GM19239 (cell line): ENCODE results near the gene GNG2.

ENCODE experiments used
- DNase-seq: peaks from one replicate; pipeline ENCODE4 v3.0.0; 2011; ENCODE audit warnings: low spot score; ENCODE audit not compliant: insufficient read length
- FAIRE-seq: peaks from 2 replicates; lab custom pipeline; 2011; peaks lifted over from hg19 to GRCh38; lab: Jason Lieb, UNC

The GNG2 gene

GRCh38 chr14:51852541-51852940 lies 7.9 kb upstream of the GNG2 start:
- DNase-seq (no peak), FAIRE-seq (no peak)

- DNase-seq (no peak), FAIRE-seq (no peak)
These were observed 5.2 kb upstream of the GNG2 start for GRCh38 chr14:51855234-51855633.

- FAIRE-seq: no peak
- no peak for DNase-seq
These were observed 3.6 kb upstream of the GNG2 start for GRCh38 chr14:51856792-51857296.

GRCh38 chr14:51859131-51859530 lies 1.3 kb upstream of the GNG2 start:
- DNase-seq (no peak), FAIRE-seq (no peak)

- no peak for DNase-seq
- no peak for FAIRE-seq
These were observed 550 bp downstream of the GNG2 start for GRCh38 chr14:51860825-51861499.

- FAIRE-seq: peak; percentile 86
- DNase-seq: no peak
These were observed 1.9 kb downstream of the GNG2 start for GRCh38 chr14:51862176-51862796.

DNA sequence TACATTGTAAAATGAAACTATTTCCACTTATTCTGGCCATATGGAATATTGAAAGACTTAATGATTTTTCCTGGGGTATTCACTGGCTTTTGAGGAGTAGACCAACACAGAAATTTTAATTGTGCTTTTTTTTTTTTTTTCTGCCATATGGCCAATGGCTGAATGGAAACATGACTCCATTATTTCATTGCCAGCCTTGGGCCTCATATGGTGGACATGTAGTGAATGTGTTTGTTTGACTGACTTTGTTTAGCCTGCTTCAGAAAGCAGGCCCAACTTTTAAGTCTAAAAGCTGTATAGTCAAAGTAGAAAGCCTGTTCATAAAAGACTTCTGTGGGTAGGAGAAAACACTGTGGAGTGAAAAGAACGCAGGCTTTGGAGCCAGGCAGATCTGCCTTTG lies 2.4 kb downstream of the GNG2 start:
- DNase-seq: no peak
- no peak for FAIRE-seq

- FAIRE-seq: peak; percentile 97
These were observed 5.7 kb downstream of the GNG2 start for GRCh38 chr14:51865953-51866747.

DNA sequence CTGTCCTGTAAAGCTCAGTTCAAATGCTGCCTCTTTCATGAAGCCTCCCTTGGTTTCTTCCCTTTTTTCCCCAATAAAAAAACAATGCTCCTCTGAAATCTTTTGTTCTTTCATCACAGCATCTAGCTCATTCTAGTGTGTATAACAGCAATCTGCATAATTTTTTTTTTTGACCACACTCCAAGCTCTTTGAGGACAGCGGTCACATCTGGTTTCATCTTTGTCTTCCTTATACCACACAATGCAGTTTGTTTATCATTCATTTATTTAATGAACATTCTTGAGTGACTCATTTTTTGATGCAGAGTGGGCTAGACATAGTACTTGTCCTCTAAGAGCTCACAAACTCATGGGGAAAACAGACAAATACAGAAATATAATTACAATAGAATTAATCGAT lies 7.3 kb downstream of the GNG2 start:
- peak; percentile 87 for FAIRE-seq
- DNase-seq: no peak

More at GRCh38 chr14:51865953-51866747, 5.7 kb downstream of the GNG2 start:
- DNase-seq: no peak

- FAIRE-seq: no peak
- no peak for DNase-seq
These were observed 8.0 kb downstream of the GNG2 start for GRCh38 chr14:51868405-51868804.

DNA sequence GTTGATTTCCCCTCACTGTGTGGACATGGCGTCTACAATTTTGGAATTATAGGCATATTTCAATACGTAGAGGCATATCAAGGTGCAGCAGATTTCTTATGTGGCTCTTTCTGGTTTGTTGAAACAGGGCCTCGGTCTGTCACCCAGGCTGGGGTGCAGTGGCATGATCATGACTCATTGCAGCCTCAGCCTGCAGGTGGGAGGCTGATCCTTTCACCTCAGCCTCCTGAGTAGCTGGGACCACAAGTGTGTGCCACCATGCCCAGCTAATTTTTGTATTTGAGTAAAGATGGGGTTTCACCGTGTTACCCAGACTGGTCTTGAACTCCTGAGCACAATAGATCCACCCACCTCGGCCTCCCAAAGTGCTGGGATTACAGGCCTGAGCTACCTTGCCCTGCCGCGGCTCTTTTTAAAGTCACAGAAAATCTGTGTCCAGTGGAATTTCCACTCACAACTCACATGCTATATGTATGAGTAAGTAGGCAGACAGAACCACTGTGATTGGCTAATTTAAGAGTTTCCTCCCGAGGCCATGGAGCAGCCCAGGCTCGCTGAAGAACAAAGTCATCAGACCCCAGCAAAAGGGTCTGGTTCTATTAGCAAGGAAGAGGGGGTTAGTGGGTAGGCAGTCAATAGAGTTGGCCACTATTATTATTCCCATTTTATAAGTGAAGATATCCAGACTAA lies 9.1 kb downstream of the GNG2 start:
- FAIRE-seq (peak; percentile 18), DNase-seq (no peak)

GRCh38 chr14:51870606-51871005 lies 10.2 kb downstream of the GNG2 start:
- FAIRE-seq: peak; percentile 66

DNA sequence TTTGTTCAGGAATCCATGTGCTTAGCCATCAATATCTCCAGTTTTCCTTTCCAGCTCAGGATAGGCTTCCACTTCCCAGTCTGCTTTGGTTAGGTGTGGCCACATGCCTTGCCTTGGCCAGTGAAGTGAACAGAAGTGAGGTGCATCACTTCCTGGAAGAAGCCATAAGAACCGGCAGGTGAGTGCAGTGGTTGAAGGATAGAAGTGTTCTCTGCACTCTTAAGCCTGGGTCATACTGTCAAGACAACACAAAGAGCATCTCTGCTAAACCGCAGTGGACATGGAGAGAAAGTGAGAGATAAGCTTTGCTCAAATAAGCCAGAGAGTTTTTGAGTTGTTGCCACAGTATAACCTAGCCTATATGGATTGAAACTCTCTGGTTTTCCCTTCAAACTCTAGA lies 11.4 kb downstream of the GNG2 start:
- FAIRE-seq: peak; percentile 31

More at GRCh38 chr14:51870606-51871005, 10.2 kb downstream of the GNG2 start:
- no peak for DNase-seq

GRCh38 chr14:51872396-51872795 lies 12.0 kb downstream of the GNG2 start:
- FAIRE-seq (no peak), DNase-seq (no peak)

More for the DNA sequence above, 11.4 kb downstream of the GNG2 start:
- DNase-seq: no peak

DNA sequence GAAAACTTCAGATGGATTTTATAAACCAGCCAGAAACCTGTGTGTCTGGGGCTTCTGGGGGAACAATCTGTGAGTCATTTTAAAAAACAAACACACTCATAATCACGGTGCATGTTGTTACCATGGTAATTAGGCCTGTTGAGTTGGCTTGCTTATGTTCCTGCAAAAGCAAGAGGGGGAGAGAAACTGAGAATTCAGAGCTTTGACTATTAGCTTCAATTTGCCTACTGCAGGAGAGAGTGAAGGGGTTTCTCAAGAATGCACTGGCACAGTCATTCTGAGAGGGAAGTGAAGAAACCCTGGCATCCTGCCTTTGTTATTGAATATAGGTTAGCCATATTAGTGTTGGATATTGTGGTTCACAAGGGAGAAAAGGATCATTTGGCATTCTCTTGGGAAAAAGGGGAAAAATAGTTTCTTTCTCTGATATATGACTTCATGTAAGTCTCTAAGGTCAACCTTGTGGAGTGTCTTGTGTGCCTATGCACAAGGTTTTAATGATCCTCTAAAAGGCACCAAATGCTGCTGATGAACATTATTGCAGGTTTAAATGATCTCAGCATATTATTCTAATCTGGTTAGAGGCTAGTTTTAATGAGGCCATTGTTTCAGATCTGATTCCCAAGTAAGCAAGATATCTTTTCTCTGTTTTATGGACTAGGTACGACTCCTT lies 12.9 kb downstream of the GNG2 start:
- no peak for DNase-seq
- peak; percentile 96 for FAIRE-seq

DNA sequence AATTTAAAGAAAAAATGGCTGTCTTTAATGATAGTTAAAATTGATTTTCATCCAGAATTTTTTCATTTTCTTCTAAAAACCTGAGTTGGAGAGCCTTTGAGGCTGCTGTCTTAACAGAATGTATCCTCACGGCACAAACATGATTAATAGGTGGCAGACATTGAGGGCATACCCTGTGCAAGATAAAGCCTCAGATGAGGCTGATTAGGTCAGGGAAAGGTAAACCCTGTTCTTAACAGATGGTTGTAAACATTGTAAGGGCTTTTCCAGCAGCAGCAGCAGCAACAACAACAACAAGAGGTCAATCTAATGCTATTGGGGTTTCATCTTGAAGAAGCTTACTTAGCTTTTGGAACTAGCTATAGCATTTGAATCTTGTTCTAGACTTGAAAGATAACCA lies 17.4 kb downstream of the GNG2 start:
- FAIRE-seq (no peak), DNase-seq (no peak)

GRCh38 chr14:51879170-51879569 lies 18.8 kb downstream of the GNG2 start:
- FAIRE-seq (no peak), DNase-seq (no peak)

DNA sequence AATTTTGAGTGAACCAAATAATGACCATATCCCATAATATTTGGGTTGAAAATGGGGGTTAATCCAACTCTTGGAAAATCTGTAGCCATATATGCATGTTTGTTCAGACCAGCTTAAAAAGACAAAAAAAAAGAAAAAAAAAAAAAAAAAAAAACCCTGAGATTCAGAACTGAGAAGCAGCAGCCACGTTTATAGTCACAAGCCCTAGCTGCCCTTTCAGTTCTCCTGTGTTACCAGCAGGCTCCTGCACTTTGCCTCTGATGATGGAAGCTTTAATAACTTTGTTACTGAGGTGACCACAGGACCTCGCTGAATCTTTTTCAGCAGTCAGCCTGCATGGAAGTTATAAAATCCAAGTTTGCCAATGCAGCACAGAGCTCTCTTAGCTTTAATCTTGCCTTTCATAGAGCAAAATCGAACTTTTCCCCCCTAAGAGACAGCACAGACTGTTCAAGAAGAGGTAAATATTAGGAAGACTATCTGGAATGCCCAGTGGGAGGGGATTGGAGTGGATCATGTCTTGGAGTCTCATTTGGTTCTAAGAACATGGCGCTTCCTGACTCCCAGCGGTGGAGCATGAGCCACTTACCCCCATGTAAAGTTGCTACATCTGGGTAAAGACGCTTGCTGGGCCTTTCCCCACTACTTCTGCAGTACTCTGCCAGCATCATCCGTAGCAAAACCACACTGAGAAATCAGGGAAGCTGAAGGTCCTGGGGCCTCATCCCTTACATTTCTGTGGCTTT lies 20.6 kb downstream of the GNG2 start:
- DNase-seq (no peak), FAIRE-seq (peak; percentile 91)

- no peak for FAIRE-seq
- DNase-seq: no peak
These were observed 21.2 kb downstream of the GNG2 start for GRCh38 chr14:51881636-51882035.
